Stimulated activated naive CD4-positive, alpha-beta T cell (primary cell): ENCODE measurements around the gene GPSM1.
A peak's percentile ranks its signal among the peaks of the same experiment; 100 is the strongest.

Experiments used
- DNase-seq, 6 experiments: peaks; one replicate each; lab custom pipeline; 2025; lab: John Stamatoyannopoulos, UW

Gene GPSM1

DNA sequence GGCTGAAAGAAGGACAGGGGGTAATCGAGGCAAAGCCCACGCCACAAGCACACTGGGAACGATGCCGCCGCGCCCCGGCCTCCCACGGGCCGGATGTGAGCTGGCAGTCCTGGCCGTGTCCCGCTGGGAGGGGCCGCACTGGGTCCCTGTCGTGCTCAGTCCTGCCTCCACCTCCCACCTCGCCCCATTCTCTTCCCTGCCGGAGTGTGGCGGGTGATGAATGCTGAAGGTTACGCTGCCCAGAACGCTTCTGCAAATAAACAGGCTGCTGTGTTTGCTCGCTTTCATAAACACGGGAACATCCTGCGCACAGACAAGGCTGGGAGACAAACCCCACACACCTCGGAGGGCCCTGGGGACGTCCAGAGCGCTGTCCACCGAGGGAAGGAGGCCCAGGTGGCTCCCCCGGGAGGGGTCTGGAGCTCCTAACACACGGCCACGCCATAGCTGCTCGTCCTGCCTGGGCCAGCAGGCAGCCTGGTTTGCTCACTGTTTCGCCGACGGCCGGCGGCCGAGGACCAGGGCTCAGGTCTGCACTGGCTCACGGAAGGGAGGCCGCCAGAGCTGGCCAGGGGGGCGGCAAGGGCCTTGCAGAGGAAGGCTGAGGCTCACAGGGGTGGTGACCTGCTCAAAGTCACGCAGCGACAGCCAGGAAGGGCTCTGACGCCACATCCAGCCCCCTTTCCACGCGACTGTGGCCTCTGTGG is 33.9 kb downstream of the GPSM1 start:
- no peak for DNase-seq

DNA sequence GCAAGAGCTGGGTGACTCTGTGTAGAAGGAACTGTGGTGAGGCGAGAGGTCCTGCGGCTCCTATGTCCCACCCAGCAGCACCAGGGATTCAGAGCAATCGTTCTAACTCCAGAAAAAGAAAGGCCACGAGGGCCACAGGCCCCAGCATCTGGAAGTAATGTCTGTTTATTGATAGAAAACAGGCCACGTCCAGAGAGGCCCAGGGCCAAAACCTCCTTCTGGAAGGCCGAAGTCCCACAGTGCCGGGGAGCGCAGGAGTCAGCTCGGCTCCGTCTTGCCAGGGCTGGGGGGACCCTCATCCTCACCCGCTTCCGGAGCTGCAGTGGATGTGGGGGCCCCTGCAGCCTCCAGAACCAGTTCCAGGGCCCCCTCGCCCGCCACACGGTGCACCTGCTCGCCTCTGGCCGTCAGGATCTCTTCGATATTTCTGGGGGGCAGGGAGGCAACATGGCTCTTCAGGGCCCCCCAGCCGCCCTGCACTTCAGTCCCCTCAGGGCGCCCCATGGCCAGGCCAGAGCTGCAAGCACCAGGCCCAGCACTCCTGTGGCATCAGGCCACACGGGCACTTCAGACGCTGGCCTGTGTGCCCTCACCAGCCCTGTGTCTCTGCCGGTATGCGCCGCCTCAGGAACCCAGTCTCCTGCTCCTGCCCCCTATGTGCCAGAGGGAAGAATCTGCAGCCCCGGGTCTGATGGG is 34.6 kb downstream of the GPSM1 start:
- no peak for DNase-seq

DNA sequence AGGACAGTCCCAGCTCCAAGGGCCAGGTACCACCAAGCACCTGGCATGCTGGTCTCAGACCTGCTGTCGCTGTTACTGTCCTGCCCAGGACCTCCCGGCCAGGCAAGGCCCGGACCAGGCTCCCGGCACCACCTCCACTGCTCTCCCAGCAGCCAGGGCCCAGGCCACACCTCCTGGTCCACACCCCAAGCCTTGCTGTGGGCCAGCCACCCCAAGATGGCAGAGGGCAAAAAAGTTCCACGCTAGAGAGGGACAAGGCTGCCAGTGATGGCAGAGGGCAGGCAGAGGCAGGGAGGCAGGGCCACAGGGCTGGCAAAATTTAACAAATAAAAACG is 35.1 kb downstream of the GPSM1 start:
- no peak for DNase-seq

DNA sequence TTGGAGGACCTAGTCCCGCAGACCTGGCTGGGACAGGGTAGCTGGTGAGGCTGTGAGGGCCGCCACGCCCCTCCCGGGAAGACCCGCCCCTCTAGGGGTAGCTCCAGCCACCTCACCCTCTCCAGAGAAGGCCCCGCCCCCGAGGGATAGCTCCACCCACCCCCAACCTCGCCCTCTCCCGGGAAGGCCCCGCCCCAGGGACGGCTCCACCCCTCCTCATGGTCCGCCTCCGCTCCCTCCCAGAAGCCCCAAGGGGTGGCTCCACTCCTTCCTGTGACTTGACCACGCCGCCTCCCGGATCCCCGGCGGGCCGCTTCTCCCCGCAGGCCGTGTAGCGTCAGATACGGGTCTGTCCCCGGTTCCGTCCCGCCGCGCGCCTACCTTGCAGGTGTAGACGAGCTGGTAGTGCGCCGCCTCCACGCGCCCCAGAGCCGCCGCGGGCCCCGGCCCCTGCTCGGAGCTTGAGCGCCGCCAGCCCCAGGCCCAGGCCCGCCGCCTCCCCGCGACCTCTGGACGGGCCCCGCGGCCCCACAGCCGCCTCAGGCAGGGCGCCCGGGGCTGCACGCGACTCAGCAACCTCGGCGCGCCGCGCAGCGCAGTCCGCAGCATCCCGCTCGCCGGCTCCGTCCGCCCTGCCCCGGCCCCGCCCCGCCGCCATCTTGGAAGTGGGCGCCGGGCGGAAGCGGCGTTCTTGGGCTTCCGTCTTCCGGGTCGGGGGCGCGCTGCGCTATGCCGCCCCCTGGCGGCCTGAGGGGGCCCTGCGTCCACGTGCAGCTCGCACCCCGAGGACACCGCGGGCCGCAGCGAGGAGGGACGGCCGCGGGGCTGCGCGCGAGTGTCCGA is 36.0 kb downstream of the GPSM1 start, which contains the start of gene DNLZ:
DNLZ (minus strand) TSS at position 639 of the 843 bp plus-strand sequence; CDS start at position 609, 30 bp downstream.
- peak; percentile 80 to 96 (median 90) for DNase-seq

DNA sequence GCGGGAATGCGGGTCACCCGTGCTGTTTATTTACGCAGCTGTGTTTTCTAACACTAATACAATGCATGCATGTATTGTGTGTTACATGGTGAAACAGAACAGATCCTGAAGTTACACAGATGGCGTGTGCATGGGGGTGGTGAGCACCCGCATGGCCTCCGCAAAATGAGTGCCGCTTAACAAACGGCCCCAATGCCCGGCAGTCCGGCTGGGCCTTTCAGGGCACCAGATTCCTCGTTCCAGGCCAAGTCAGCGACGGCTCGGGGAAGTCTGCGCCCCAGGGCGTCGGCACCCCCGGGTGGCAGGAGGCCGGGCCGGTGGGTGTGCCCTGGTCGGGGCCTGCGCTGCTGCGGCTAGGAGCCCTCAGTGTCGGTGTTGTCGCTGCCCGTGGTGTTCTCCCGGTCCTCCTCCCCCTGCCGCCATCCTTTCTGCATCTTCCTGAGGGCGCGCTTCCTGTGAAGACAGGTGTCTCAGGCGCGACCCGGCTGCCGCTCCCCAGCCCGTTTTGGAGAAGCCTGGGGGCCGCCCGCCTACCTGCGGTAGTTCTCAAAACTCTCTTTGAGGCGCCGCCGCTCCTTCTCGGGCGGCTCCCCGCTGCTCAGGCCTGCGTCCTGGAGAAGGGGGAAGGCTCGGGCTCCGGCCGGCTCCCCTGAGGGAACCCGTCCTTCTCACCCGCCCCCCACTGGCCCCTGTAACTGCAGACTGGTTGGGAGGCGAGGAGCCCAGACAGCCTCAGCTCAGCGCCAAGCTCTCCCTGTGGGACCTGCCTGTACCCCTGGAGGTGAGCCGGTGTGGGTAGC is 36.8 kb downstream of the GPSM1 start:
- DNase-seq: peak in 1 of 6 experiments; percentile 10

DNA sequence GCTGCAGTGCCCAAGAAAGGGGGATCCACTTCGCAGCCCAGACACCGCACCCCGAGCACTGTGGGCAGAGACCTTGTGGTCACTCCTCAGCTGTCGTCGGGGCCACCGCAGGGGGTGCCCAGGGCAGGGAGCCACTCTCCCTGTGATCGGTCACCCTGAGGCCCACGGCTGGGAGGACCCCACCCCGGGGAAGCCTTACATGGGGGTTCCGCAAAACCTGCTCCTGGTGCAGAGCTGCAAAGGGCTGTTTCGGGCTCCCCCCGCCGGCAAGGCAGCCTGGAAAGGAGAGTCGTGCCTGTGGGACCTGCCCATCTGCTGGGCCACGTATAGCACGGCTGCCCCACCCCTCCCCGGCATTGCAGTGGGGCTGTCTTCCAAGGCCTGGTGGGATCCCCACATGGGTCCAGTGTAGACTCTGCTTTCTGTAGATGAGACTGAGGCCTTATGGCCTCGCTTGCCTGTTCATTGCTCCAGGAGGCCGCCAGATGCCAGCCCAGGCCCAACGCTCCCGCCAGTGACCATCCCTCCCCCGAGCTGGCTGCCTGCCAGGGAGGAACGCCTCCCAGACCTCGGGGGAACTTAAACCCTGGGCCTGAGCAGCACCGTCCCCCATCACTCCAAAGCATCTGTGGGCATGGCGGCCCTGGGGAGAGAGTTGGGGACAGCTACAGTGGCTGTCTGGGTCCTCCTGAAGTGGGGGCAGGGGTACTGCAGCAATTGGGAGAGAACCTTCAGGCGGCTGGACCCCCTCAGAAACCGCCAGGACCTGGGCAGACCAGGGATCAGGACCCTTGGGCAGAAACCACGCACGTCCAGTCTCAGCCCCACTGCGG is 37.8 kb downstream of the GPSM1 start:
- DNase-seq: no peak

DNA sequence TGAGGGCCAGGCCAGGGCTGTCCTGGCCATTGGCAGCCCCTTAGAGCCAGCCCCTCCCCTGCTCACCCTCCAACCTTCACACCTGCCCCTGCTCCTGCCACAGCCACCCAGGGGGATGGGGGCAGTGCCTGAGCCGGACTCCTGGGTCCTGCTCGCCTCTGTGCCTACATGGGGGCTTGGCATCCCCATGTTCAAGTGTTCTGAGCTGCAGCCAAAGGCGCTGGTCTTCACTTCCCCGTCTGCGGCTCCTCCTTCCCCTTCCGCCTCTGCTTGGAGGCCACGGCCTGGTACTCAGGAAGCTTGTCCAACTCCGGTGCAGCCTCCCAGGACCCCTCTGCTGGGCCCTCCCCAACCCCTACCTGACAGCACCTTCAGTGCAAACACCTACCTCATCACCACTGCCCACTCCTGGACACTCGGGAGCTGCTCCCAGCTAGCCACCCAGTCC is 38.5 kb downstream of the GPSM1 start:
- DNase-seq: no peak

DNA sequence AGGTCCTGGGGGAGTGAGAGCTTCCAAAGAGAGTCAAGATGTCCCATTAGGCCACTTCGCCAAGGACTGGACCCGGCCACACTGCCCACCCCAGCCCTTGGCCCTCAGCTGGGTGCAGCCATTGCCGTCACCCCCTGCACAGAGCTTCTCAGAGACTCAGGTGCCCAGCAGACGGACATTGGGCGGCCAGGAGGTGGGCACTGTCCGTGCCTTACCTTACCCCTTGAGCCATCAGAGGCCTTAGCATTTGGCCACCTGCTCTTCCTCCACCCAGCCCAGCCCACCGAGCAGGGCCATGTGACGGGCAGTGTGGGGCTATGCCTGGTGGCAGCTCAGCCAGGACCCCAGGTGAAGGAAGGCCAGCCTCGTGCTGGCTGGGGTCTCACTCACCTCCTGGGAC is 39.5 kb downstream of the GPSM1 start:
- no peak for DNase-seq

DNA sequence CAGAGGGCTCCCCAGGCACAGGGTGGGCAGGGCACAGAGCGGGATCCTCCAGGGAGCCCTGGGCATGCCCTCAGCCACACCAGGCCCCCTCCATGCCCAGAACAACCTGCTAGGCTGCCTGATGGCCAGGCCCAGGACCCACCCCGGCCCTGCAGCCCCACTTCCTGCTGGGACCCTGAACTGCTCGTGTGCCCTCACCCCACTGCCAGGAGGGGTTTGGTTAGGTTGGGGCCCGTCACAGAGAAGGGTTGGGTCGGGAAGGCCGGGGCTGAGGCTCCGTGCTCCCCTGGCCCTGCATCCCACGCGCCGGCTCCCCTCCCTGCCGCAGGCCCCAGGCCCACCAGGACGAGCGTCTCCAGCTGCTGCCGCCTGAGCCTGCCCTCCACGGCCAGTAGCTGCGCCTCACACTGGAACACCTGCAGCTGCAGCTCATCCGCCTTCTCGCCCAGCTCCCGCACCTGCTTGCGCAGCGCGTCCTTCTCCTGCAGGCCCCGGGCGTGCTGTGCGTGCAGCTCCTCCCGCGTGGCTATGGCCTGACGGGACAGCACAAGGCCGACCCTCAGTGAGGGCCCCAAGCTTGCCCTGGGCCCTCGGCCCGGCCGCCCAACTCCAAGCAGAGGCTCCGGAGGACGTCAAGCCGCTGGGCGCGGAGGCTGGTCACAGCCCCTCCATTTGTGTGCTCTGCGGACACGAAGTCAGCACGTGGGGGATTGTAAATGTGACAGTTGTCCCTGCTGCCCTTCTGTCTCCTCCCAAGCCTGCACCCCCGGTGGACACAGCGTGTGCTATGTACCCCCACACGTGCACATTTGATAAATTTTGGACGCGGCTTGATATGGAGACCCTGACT is 40.2 kb downstream of the GPSM1 start:
- no peak for DNase-seq

DNA sequence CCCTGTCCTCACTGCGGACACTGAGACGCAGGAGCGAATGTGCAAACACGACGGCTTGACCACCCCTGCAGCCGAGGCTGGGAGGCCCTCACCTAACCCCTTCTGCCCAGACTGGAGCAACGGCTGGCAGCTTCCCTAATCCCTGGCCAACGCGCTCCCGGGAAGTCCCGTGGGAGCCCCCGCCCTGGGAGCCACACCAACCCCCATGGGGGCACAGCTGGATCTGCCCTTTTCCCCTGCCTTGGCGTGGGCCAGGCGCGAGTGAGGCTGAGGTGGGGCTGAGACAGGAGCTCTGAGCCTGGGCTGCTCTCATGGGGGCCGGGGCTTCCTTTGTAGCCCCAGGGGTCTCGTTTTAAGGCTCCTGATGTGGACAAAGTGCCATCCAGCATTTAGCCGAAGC is 40.9 kb downstream of the GPSM1 start:
- DNase-seq: no peak

DNA sequence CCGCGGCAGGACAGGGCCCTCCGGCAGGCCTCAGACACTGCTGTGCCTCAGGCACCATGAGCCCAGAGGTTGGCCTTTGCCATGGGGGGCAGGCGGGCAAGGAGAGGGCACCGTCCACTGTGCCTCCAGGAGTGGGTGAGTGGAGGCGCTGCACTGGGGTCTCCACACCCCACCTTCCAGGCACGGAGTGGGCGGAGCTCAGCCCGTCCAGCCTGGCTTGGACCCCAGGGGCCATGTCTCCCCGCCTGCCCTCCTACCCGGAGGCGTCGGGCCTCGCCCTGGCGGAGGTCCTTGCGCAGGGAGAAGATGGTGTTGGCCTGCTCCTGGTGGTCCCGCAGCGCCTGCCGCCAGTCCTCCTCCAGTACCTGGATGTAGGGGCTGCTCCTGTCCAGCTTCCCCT is 42.7 kb downstream of the GPSM1 start:
- no peak for DNase-seq

DNA sequence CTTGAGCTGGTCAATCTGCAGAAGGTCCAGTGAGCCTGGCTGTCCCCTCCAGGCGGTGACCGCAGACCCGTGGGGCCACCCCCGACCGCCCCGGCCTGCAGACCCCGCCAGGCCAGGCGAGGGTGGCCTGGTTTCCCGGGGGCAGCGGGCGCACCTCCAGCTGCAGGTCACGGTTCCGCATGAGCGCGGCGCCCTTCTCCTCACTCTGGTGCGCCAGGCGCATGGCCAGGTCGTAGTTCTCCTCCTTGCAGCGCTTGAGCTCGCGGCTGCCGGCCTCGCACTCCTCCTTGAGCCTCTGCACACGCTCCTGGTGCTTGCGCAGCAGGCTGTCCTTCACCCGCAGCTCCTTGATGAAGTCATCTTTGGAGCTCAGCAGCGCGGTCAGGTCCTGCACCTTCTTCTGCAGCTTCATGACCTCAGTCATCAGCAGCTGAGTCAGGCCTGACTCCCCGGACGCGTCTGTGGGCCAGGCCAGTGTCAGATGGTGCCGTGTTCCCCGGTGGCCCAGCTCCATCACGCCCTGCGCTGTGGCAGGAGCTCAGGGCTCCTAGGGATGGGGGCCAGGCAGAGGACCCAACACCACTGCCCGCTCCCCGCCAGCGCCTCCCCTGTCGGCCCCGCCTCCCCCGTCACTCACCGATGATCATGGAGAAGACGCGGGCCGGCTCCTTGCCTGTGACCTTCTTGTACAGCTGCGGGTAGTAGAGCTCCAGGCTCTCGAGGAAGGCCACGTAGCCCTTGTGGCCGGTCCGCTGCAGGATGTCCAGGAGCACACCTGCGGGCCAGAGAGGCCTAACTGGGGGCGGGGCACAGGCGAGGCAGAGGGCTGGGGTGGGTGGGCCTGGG is 43.6 kb downstream of the GPSM1 start:
- DNase-seq: no peak

DNA sequence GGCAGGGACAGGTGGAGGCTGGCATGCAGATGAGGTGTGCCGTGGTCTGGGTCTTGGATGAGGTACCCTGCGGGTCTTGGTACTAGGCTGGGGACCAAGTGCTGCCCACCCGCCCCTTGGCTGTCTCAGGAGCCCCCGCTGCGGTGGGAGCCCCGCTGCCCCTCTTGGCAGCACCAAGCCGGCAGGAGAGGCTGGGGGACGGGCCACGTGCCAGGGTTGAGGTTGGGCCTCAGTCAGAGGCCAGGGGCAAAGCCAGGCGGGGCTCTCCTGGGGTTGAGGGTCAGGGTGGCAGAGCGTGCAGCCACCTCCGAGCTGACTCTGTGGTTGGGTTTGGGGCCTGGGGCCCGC is 44.2 kb downstream of the GPSM1 start:
- no peak for DNase-seq

DNA sequence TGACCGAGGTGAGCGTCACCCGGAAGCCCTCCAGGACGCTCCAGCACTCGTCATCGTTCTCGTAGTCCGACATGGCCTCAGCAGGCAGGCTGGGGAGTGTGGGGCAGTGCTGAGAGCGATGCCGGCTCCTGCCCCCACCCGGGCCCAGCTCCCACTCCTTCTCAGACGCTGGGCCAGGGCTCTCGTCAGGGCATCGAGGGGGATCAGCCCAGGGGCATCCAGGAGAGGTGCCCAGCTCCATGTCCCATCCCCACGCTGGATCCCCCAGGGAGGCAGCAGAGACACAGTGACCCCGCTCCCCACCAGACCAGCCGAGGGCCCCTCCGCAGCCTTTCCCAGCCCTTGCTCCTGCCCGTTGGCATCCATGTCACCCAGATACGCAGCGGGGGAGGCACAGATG is 44.7 kb downstream of the GPSM1 start:
- no peak for DNase-seq

DNA sequence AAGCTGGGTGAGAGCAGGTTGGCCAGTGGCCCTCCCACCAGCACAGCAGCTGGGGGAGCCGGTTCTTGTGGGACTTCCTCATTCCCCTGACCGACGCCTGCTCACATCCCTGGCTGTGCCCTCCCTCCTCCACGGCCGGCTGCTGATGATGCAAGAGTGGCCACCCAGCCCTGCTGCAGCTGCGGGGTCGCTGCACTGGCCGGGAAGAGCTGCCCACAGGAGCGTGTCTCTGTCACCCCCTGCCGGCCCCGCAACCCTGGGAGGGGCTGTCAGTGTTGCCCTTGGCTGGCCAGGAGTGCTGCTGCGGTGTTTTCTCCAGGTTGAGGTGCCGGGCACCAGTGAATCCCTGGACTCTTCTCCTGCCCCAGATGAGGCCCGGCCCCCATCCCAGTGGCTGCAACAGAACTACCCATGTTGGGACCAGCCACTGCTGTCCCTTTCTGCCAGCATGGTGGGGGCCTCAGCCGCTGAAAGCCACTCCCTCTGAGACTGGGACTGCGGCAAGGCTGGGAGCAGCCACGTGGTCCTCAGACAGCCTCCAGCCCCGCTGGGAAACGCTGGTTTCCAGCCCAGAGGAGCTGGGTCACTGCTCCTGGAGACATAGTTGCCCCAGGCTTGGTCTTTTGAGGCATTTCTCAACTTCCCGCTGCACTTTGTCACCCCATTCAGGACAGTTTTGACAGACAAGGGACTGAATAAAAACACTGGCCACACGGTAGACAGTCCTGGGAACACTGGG is 45.4 kb downstream of the GPSM1 start:
- DNase-seq: no peak

DNA sequence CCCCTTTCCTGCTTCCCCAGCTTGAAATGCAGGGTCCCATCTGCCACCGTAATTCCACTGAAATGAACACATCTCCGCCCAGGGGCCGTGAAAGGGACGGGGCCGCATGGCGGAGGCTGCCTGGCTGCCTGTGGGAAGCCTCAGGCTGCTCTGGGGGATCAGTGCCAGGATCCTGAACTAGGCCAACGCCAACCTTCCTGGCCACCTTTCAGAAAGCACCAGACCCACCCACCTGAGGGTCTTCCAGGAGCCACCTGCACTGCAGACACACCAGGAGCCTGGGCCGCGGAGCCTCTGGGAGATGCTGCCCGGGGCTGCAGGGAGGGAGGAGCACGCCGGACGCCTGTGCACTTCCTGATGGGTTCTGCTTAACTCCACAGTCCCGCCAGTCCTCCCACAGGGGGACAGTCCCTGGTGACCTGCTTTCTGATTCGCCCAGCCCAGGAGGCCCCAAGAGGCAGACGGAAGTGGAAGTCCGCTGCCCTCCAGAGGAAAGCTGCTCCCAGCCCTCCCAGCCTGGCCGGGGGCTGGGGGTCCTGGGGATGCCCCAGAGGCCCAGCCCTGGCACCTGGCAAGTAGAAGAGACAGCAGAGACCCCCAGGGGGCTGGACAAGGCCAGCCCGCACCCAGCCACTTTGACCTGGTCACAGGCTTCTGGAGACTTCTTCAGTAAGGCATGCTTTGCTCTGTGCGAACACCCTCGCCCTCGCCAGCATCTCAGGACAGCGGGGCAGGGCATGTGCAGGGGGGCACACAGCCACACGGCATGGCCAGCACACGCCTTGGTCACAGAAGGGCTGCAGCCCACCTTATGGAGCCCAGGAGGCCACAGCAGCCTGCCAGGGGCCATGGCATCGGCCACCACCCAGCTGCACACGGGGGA is 46.2 kb downstream of the GPSM1 start, which contains the start of gene CARD9:
CARD9 (minus strand) TSS at position 370 of the 883 bp plus-strand sequence. CDS start 1,591 bp downstream, outside the sequence.
- DNase-seq: no peak

DNA sequence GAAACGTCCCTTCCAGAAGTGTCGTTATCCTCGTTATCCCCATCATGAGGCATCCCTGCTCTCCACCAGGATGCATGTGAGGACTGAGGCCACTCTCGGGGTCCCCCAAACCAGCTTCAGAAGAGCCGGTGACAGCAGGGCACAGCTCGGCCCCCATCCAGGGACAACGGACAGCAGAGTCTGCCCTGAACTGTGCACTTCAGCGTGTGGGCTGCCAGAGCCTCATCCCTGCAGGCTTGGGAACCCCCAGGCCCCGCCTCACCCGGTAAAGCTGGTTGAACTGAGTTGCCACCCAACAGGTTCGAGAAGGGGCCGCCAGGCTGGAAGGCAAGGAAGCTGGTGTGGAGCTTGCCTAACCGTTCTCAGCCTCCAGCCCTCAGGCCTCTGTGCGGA is 46.8 kb downstream of the GPSM1 start:
- no peak for DNase-seq
